Stomach (tissue), 9 donors: ENCODE results near the gene RASL12. TPM values are rescaled to one million over a fixed set of nuclear protein-coding genes. Genes with fewer than 3 reads are reported as not detected.
A peak's percentile ranks its signal among the peaks of the same experiment; 100 is the strongest.
"Not testable (repeated sequence)": the region's sequence is repeated elsewhere in the genome, so short reads cannot be mapped to it uniquely, and the experiment has no call there.

Experiments used
- DNase-seq, 2 donors: peaks; one replicate each; pipeline versions ENCODE4 v3.0.0 to v3.0.0-alpha.2; 2013 to 2019
- H3K27ac ChIP-seq, 5 donors: fragments of 200-600 bp in 4 of 5; sonication (generic) in 4 of 5; one replicate each; pipeline ENCODE4 v1.5.1; 2013 to 2019; ENCODE audit warnings: mild to moderate bottlenecking in 1 of 5, moderate library complexity in 1 of 5
- H3K27me3 ChIP-seq, 3 donors: fragments of 200-600 bp; sonication (generic); one replicate each; pipeline ENCODE4 v1.5.1; 2017 to 2019; ENCODE audit warnings: mixed run types in 1 of 3
- H3K36me3 ChIP-seq, 4 donors: fragments of 200-600 bp; sonication (generic); 1 replicate in 3 of 4; 2 replicates in 1 of 4; pipeline ENCODE4 v1.5.1; 2016 to 2019
- H3K4me1 ChIP-seq, 4 donors: fragments of 200-600 bp; sonication (generic); one replicate each; pipeline ENCODE4 v1.5.1; 2016 to 2019
- H3K4me3 ChIP-seq, 4 donors: fragments of 200-600 bp; sonication (generic) in 3 of 4; one replicate each; pipeline ENCODE4 v1.5.1; 2016 to 2019; ENCODE audit warnings: mild to moderate bottlenecking in 1 of 4
- H3K9me3 ChIP-seq, 4 donors: fragments of 200-600 bp; sonication (generic); one replicate each; pipeline ENCODE4 v1.5.1; 2016 to 2019
- EP300 ChIP-seq: sonication (generic); formaldehyde crosslinking; IDR thresholded peaks from one replicate; pipeline ENCODE4 v1.6.1; 2017; ENCODE audit warnings: antibody characterized with exemption
- POLR2A ChIP-seq, 4 donors: fragments of 450-650 bp; IDR thresholded peaks; one replicate each; pipeline ENCODE4 v1.6.1; 2016; ENCODE audit warnings: antibody characterized with exemption in 4 of 4, control low read depth in 2 of 4, mild to moderate bottlenecking in 1 of 4, moderate library complexity in 1 of 4
- POLR2AphosphoS5 ChIP-seq, 3 donors: sonication (generic); formaldehyde crosslinking; IDR thresholded peaks; one replicate each; pipeline ENCODE4 v1.6.1; 2016; ENCODE audit warnings: antibody characterized with exemption in 3 of 3
- WGBS, 5 donors: extraction: QIAGEN DNeasy Blood & Tissue Kit in 3 of 5; methylation state at CpG; one replicate each; pipeline versions ENCODE4 v1.1.5 to v1.1.7; 2013 to 2018; 5-methylcytosine and 5-hydroxymethylcytosine counted together
- intact Hi-C: fragments of 100-400 bp; cut with DNase I; formaldehyde crosslinking; loops from one replicate; pipeline ENCODE4 v1.15.1; 2023; ENCODE audit warnings: low total_unique reads
- polyA plus RNA-seq, 3 donors: library from polyadenylated mRNA; stranded (reverse); fragments of 200-250 nt; gene quantifications; one replicate each; pipeline ENCODE4 v1.2.3, GENCODE V29; 2013
- total RNA-seq, 5 donors: library from RNA; depleted of rRNA; stranded (reverse); fragments of >200 nt; gene quantifications; one replicate each; pipeline versions ENCODE4 v1.1.0 to v1.2.3, GENCODE V29; 2014 to 2016
- TF ChIP-seq, protein P1 (sequence below), 7 experiments: fragments of 450-650 bp in 4 of 7; fragments of 200-600 bp in 3 of 7; sonication (generic) in 3 of 7; IDR thresholded peaks; one replicate each; pipeline ENCODE4 v1.5.1; 2016 to 2019; ENCODE audit warnings: antibody characterized with exemption in 7 of 7, control low read depth in 2 of 7, mild to moderate bottlenecking in 1 of 7
- donor health status: healthy with polysubstance abuse.
- donor health status: Bipolar disorder and iron deficiency.
- donor health status: healthy.

Gene RASL12
- total and polyA plus RNA-seq, 8 donors, result 0.58 to 27.7 (median 10.9) TPM

DNA sequence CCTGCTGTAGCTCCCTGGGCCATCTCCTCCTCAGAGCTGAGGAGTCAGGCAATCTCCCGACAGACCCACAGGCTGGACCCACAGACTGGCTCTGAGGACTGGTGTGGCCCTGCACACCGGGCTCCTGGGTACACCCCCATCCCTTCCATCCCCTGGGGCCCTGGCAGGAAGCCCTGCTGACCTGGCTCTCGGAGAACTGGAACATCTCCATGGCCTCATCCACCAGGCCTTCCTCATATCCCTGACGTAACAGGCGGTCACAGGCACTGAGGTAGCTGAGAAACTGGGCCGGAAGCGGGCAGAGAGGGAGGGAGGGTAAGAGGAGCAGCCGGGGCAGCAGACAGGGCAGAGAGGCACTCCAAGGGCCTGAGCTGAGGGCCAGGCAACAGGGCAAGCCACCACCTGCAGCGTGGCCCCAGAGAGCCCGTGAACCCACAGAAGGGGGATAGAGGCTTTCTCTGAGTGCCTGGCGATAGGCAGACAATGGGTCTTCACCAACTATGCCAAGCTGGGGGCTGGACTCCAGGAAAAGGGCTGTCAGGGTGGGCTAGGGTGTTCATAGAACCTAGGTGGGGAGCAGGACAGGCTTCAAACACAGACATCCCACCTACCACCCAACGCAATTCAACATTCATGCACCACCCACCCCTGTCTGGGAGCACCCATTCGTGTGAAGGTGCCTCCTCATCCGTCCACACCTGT, 26.7 kb upstream of the RASL12 start:
- TF ChIP-seq EP300, result no peak
- TF ChIP-seq POLR2A (IDR thresholded peaks at IDR 0.05), result no peak
- TF ChIP-seq, protein P1, sequence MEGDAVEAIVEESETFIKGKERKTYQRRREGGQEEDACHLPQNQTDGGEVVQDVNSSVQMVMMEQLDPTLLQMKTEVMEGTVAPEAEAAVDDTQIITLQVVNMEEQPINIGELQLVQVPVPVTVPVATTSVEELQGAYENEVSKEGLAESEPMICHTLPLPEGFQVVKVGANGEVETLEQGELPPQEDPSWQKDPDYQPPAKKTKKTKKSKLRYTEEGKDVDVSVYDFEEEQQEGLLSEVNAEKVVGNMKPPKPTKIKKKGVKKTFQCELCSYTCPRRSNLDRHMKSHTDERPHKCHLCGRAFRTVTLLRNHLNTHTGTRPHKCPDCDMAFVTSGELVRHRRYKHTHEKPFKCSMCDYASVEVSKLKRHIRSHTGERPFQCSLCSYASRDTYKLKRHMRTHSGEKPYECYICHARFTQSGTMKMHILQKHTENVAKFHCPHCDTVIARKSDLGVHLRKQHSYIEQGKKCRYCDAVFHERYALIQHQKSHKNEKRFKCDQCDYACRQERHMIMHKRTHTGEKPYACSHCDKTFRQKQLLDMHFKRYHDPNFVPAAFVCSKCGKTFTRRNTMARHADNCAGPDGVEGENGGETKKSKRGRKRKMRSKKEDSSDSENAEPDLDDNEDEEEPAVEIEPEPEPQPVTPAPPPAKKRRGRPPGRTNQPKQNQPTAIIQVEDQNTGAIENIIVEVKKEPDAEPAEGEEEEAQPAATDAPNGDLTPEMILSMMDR (IDR thresholded peaks at IDR 0.05), result no peak
- no peak for TF ChIP-seq POLR2AphosphoS5 (IDR thresholded peaks at IDR 0.05)
- H3K27ac ChIP-seq, result peak overlapping the region in 1 of 5 donors; percentile 27
- H3K36me3 ChIP-seq, result peaks cover 16 to 33% (median 30%) of the 10 kb centered on the region in 4 donors
- no peak overlapping the region for H3K4me3 ChIP-seq
- no peaks in the 10 kb centered on the region for H3K9me3 ChIP-seq
- H3K27me3 ChIP-seq, result no peaks in the 10 kb centered on the region
- 85 to 91% (median 90%) methylated on average over 14 of the region's 14 CpGs for WGBS, 5 donors
- DNase-seq, result no peak
- intact Hi-C loops, result no loop called here
- H3K4me1 ChIP-seq, result peaks cover 0 to 36% (median 3%) of the 10 kb centered on the region in 4 donors

DNA sequence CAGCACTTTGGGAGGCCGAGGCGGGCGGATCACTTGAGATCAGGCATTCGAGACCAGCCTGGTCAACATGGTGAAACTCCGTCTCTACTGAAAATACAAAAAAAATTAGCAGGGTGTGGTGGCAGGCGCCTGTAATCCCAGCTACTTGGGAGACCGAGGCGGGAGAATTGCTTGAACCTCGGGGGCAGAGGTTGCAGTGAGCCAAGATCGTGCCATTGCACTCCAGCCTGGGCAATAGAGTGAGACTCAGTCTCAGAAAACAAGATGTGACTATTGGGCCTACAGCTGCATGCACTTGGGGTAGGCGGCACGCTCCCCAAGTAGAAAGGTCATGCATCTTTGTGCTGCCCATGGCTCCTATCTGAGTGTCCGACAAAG, 26.0 kb upstream of the RASL12 start:
- WGBS, 5 donors, result 88 to 95% (median 94%) methylated on average over 13 of the region's 13 CpGs

DNA sequence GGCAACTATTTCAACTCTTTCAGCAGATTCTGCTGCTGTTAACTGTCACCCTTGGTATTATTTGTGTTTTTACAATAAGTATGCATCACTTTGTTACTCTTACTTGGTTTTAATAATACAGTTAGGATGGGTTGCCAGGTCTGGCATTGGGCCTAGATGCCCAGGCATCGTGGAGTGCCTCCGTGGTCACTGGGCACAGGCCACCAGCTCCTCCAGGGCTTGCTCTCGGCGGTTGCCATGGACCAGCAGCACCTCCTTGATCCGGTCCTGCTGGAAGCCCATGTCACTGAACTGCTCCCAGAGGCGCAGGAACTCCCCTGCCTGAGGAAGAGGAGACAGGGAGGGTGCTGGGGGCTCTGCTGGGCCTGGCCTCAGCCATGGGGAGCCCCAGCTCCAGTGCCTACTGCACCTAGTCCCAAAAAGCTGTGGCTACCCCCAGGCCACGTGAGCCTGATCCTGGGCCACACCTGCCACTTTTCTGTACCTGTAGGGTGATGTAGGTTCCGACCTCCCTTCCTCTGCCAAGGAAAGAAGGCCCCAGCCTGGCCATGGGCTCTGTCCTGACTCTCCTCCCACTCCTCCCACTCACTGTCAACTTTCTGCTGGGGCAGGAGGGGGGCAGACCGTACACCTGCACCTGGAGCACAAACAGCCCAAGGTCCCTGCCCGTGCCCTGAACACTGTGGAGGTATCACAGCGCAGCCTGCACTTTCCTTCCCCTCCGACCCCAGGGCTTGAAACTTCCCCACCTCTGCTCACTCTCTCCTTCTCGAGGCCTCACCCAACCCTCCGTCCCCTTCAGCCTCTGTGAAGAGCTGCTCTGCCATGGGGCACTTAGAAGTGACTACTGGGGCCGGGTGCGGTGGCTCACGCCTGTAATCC, 25.4 kb upstream of the RASL12 start:
- Histone ChIP-seq H3K36me3 (peaks cover 4 to 20% (median 17%) of the 10 kb centered on the region in 4 donors), H3K4me1 (peaks cover 0 to 48% (median 13%) of the 10 kb centered on the region in 4 donors), H3K9me3 (no peaks in the 10 kb centered on the region), H3K4me3 (no peak overlapping the region), H3K27ac (peak overlapping the region in 1 of 5 donors; percentile 27), H3K27me3 (no peaks in the 10 kb centered on the region)
- TF ChIP-seq, protein P1 (IDR thresholded peaks at IDR 0.05), result no peak
- TF ChIP-seq POLR2A (IDR thresholded peaks at IDR 0.05) (no peak), POLR2AphosphoS5 (IDR thresholded peaks at IDR 0.05) (no peak), EP300 (no peak)
- no peak for DNase-seq
- intact Hi-C loops, result no loop called here
- 86 to 91% (median 88%) methylated on average over 15 to 17 of the region's 17 CpGs for WGBS, 5 donors

More for the DNA sequence above, 26.0 kb upstream of the RASL12 start:
- intact Hi-C loops, DNase-seq, H3K9me3 ChIP-seq, H3K27me3 ChIP-seq, H3K4me3 ChIP-seq: not testable (repeated sequence)
- Histone ChIP-seq H3K36me3 (peaks cover 10 to 26% (median 24%) of the 10 kb centered on the region in 4 donors), H3K27ac (peak overlapping the region in 1 of 5 donors; percentile 27), H3K4me1 (peaks cover 0 to 43% (median 7%) of the 10 kb centered on the region in 4 donors)

DNA sequence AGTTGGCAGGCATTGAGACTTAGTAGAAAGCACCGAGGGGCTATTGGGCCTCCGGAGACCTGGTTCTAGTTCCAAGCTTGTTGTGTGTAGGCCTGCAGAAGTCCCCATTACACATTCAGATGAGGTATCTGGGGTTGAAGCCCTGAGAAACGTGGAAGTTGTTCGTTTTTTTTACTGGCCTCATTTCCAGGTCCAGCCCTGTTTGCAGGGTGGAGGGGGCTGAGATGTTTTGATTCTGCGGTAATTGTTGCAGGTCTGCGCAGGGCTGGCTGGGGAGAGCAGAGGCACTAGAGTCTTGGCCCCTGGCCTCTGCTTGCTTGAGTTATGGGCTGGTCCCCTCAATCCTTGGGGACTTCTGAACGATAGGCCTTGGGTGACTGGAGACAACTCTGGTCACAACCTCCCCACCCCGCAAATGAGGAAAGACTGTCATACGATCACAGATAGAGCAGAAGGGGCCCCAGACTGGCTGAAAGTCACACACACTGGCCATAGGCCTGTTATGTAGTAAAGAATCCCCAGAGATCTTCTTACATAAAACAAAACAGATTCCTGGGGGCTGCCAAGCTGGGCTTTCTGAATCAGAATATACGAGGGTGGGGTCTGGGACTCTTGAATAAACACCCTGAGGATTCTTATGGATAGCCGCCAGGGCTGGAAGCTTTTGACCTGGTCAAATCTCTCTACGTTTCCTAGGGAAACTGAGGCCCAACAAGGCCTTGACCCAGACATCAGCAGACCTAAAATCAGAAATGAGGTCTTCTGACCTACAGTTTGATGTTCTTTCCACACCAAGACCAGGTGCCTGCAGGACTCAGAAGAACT, 24.4 kb upstream of the RASL12 start:
- no peak for TF ChIP-seq POLR2AphosphoS5 (IDR thresholded peaks at IDR 0.05)
- TF ChIP-seq EP300, result no peak
- TF ChIP-seq POLR2A (IDR thresholded peaks at IDR 0.05), result no peak
- TF ChIP-seq, protein P1 (IDR thresholded peaks at IDR 0.05), result no peak
- no peaks in the 10 kb centered on the region for H3K27me3 ChIP-seq
- DNase-seq, result no peak
- no peak overlapping the region for H3K27ac ChIP-seq
- H3K36me3 ChIP-seq, result peaks cover 0 to 10% (median 7%) of the 10 kb centered on the region in 4 donors
- no peak overlapping the region for H3K4me3 ChIP-seq
- WGBS, 5 donors, result 78 to 85% (median 79%) methylated on average over 12 of the region's 12 CpGs
- intact Hi-C loops, result no loop called here
- H3K4me1 ChIP-seq, result peaks cover 0 to 57% (median 15%) of the 10 kb centered on the region in 4 donors
- H3K9me3 ChIP-seq, result no peaks in the 10 kb centered on the region
